SU-DHL-6 (cell line): Measurements from ENCODE around the gene ARHGEF26.

ENCODE experiments used
- H2AFZ ChIP-seq: fragments of 200-600 bp; sonication (generic); 2 replicates; pipeline ENCODE4 v1.6.1; 2014; ENCODE audit warnings: low read depth, mild to moderate bottlenecking, moderate library complexity, mixed read lengths, antibody characterized with exemption, low read length; ENCODE audit not compliant: severe bottlenecking
- H3F3A ChIP-seq: fragments of 200-600 bp; shearing (Covaris generic); 2 replicates; pipeline ENCODE4 v1.6.0; 2016; ENCODE audit warnings: antibody characterized with exemption, mild to moderate bottlenecking; ENCODE audit not compliant: insufficient read depth
- H3K27ac ChIP-seq: fragments of 200-600 bp; sonication (generic); 2 replicates; pipeline ENCODE4 v1.5.1; 2016; ENCODE audit warnings: low read depth, mild to moderate bottlenecking, low read length, moderate library complexity, mixed read lengths
- H3K27me3 ChIP-seq: fragments of 200-600 bp; sonication (generic), shearing (Covaris generic); 2 replicates; pipeline ENCODE4 v1.6.0; 2014; ENCODE audit warnings: mild to moderate bottlenecking, low read length
- H3K36me3 ChIP-seq: fragments of 200-600 bp; sonication (generic); 2 replicates; pipeline ENCODE4 v1.6.1; 2014; ENCODE audit warnings: mild to moderate bottlenecking, low read length, mixed read lengths
- H3K4me2 ChIP-seq: fragments of 300-600, 200-600 bp; shearing (Covaris generic), sonication (generic); 2 replicates; pipeline ENCODE4 v1.6.0; 2014; ENCODE audit warnings: low read length, low read depth, mild to moderate bottlenecking; ENCODE audit not compliant: poor library complexity, severe bottlenecking
- H3K4me3 ChIP-seq: fragments of 200-600 bp; sonication (generic); 2 replicates; pipeline ENCODE4 v1.5.1; 2014; ENCODE audit warnings: antibody characterized with exemption, low read length, mild to moderate bottlenecking, mixed read lengths; ENCODE audit not compliant: insufficient read depth, poor library complexity, severe bottlenecking
- H3K79me2 ChIP-seq: fragments of 200-600 bp; sonication (generic); 2 replicates; pipeline ENCODE4 v1.6.1; 2014; ENCODE audit warnings: mild to moderate bottlenecking, low read length, moderate library complexity; ENCODE audit not compliant: insufficient read depth
- H3K9ac ChIP-seq: fragments of 200-600 bp; sonication (generic); 2 replicates; pipeline ENCODE4 v1.7.0; 2014; ENCODE audit warnings: mild to moderate bottlenecking, low read length
- H3K9me2 ChIP-seq: fragments of 200-600 bp; sonication (generic); replicated peaks from 2 replicates; pipeline ENCODE4 v1.6.1; 2014; ENCODE audit warnings: low read length; ENCODE audit not compliant: insufficient read depth
- H3K9me3 ChIP-seq: fragments of 200-600 bp; sonication (generic); 2 replicates; pipeline ENCODE4 v1.6.1; 2014; ENCODE audit warnings: low read length, mixed read lengths; ENCODE audit not compliant: insufficient read depth
- H4K20me1 ChIP-seq: fragments of 200-600 bp; sonication (generic); 2 replicates; pipeline ENCODE4 v1.6.1; 2014; ENCODE audit warnings: low read depth, mild to moderate bottlenecking, antibody characterized with exemption, low read length, moderate library complexity, mixed read lengths
- CTCF ChIP-seq: fragments of 200-600 bp; sonication (generic); IDR thresholded peaks from one replicate; pipeline ENCODE4 v1.5.1; 2017; ENCODE audit warnings: antibody characterized with exemption, mild to moderate bottlenecking, low read length, moderate library complexity; ENCODE audit not compliant: insufficient read depth, poor library complexity, severe bottlenecking
- EZH2phosphoT487 ChIP-seq: fragments of 200-600 bp; sonication (generic), shearing (Covaris generic); conservative IDR thresholded peaks from 2 replicates; pipeline ENCODE4 v1.6.1; 2018; ENCODE audit warnings: mild to moderate bottlenecking, antibody characterized with exemption, low read length, moderate library complexity, mixed read lengths

The ARHGEF26 gene

GRCh38 chr3:154122912-154123559 is 1.8 kb downstream of the ARHGEF26 start:
- H3K4me2 ChIP-seq, result no peak overlapping the region
- H3K4me3 ChIP-seq, result no peak overlapping the region
- TF ChIP-seq CTCF (no peak), EZH2phosphoT487 (no peak)
- H3K27me3 ChIP-seq, result no peaks in the 10 kb centered on the region
- no peaks in the 10 kb centered on the region for H4K20me1 ChIP-seq
- H3K79me2 ChIP-seq, result no peaks in the 10 kb centered on the region
- H3K9me2 ChIP-seq, result no peaks in the 10 kb centered on the region
- H3K27ac ChIP-seq, result no peak overlapping the region
- no peak overlapping the region for H2AFZ ChIP-seq
- no peak overlapping the region for H3K9ac ChIP-seq
- no peaks in the 10 kb centered on the region for H3F3A ChIP-seq
- H3K36me3 ChIP-seq, result no peaks in the 10 kb centered on the region
- H3K9me3 ChIP-seq, result no peaks in the 10 kb centered on the region

- no peak overlapping the region for H3K4me2 ChIP-seq
- H2AFZ ChIP-seq, result no peak overlapping the region
- no peak overlapping the region for H3K27ac ChIP-seq
- no peaks in the 10 kb centered on the region for H3F3A ChIP-seq
- no peaks in the 10 kb centered on the region for H3K79me2 ChIP-seq
- H3K9me2 ChIP-seq, result no peaks in the 10 kb centered on the region
- H3K9me3 ChIP-seq, result no peaks in the 10 kb centered on the region
- H3K4me3 ChIP-seq, result no peak overlapping the region
- no peaks in the 10 kb centered on the region for H4K20me1 ChIP-seq
- no peaks in the 10 kb centered on the region for H3K36me3 ChIP-seq
- no peak for TF ChIP-seq CTCF
- no peak for TF ChIP-seq EZH2phosphoT487
- H3K27me3 ChIP-seq, result no peaks in the 10 kb centered on the region
- H3K9ac ChIP-seq, result no peak overlapping the region
Observed at GRCh38 chr3:154123906-154124305, 2.7 kb downstream of the ARHGEF26 start.

GRCh38 chr3:154125378-154126030 is 4.3 kb downstream of the ARHGEF26 start:
- H3K9me3 ChIP-seq, result no peaks in the 10 kb centered on the region
- no peak for TF ChIP-seq EZH2phosphoT487
- TF ChIP-seq CTCF, result no peak
- H3F3A ChIP-seq, result no peaks in the 10 kb centered on the region
- H4K20me1 ChIP-seq, result no peaks in the 10 kb centered on the region
- H3K4me3 ChIP-seq, result no peak overlapping the region
- H2AFZ ChIP-seq, result no peak overlapping the region
- H3K36me3 ChIP-seq, result no peaks in the 10 kb centered on the region
- no peaks in the 10 kb centered on the region for H3K27me3 ChIP-seq
- no peaks in the 10 kb centered on the region for H3K9me2 ChIP-seq
- H3K9ac ChIP-seq, result no peak overlapping the region
- no peak overlapping the region for H3K4me2 ChIP-seq
- H3K27ac ChIP-seq, result no peak overlapping the region
- no peaks in the 10 kb centered on the region for H3K79me2 ChIP-seq
